GM10266 (cell line): Measurements from ENCODE around the gene THBS1.

Source experiments
- DNase-seq: peaks from one replicate; pipeline ENCODE4 v3.0.0; 2012; ENCODE audit errors: extremely low spot score
- TF ChIP-seq, protein P1 (sequence below): IDR thresholded peaks from 2 replicates; pipeline ENCODE4 v1.5.1; 2012; ENCODE audit warnings: mild to moderate bottlenecking, low read depth; ENCODE audit not compliant: control insufficient read depth, insufficient read depth; ENCODE audit errors: missing control alignments

The THBS1 gene

DNA sequence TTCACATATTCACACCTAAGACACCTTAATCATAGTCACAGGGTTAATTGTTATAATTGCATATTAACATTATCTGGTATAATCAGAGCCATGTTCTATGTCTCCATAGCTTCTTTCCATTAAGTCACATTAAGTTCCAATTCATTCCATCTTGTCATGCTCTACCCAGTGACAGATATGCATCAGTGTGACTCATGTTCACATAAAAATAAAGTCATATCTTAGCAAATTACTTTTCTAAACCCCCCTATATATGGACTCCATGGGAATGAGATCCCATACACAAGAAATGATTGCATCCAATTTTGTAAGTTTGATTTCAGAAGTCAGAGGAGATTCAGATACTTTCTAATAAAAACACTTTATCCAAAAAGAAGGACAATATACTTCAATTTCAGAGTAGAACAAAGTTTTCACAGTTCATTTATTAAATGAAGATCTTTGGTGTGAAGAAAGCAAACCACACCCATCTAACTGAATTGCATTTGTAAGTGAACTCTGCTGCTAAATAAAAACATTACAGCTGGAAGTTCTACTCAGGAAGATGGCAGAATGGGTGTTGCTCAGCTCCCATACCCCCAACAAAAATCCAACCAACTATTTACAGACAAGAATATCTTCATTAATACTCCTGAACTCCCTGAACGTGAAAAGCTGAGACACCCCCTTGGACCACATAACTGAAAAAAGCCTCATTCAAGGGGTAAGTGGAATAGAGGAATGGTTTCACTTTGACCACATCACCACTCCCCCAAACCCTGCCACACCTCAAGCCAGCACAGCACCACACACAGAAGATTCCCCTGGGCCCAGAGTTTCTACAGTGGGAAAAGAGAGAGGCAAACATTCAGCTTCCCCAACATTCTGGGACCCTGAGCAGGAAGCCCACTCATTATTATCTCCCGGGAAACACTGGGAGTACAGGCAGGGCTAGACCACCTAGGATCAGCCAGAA lies 27.6 kb downstream of the THBS1 start:
- DNase-seq, result no peak
- TF ChIP-seq, protein P1, sequence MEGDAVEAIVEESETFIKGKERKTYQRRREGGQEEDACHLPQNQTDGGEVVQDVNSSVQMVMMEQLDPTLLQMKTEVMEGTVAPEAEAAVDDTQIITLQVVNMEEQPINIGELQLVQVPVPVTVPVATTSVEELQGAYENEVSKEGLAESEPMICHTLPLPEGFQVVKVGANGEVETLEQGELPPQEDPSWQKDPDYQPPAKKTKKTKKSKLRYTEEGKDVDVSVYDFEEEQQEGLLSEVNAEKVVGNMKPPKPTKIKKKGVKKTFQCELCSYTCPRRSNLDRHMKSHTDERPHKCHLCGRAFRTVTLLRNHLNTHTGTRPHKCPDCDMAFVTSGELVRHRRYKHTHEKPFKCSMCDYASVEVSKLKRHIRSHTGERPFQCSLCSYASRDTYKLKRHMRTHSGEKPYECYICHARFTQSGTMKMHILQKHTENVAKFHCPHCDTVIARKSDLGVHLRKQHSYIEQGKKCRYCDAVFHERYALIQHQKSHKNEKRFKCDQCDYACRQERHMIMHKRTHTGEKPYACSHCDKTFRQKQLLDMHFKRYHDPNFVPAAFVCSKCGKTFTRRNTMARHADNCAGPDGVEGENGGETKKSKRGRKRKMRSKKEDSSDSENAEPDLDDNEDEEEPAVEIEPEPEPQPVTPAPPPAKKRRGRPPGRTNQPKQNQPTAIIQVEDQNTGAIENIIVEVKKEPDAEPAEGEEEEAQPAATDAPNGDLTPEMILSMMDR, result no peak

DNA sequence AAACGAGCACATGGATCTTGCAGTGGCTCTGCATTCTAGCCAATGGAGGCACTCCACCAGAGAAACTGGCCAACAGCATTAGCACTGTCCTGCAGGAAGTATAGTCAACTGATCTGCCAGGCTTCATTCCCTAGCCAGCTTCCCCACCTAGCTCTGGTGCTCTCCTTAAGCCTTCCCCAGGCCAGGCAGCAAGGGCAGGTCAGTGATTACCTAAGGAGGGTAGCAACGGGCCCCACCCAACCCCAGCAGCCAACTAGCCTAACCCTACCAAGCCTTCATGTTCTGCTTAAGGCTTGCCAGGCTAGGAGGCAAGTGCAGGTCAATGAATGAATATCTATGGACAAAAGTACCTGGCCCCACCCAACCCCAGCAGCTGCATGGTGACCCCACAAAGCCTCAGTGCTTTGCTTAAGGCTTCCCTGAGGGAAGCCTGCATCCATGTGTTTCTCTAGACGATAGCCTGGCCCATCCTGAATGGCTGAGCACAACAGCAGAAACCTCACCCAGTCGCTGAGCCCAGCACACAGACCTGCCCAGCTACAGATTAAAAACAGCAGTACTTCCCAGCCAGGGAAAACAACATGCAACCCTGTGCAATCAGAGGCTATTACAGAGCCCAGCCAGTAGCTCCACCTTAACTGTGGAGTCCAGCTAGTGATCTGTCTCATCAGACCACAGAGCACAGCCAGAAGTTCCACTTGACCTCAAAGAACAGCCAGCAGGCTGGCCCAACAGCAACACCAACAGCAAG lies 28.5 kb downstream of the THBS1 start:
- TF ChIP-seq, protein P1, result no peak

DNA sequence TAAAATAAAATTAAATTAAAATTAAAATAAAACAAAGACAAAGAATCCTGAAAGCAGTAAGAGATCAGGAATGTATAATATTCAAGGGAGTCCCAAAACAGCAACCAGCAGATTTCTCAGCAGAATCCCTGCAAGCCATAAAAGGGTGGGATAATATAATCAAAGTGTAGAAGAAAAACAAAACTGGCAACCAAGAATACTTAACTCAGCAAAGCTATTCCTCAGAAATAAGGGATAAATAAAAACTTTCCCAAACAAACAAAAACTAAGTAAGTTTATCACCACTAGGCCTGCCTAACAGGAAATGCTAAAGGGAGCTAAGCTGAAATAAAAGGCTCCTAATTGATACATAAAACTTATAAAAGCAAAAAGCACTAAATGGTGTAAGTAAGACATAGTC lies 29.8 kb downstream of the THBS1 start:
- no peak for DNase-seq
- TF ChIP-seq, protein P1, result no peak

More for the DNA sequence above, 28.5 kb downstream of the THBS1 start:
- DNase-seq, result no peak

DNA sequence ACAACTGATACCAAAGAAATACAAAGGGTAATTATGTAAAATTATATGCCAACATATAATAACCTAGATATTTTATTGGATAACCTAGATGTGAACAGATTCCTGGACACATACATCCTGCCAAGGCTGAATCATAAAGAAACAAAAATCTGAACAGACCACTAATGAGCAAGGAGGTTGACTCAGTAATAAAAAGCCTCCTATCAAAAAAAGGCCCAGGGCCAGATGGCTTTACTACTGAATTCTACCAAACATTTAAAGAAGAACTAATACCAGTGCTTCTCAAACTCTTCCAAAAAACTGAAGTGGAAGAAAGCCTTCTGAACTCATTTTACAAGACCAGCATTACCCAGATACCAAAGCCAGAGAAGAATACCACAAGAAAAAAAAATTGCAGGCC lies 32.4 kb downstream of the THBS1 start:
- no peak for DNase-seq
- TF ChIP-seq, protein P1, result no peak

DNA sequence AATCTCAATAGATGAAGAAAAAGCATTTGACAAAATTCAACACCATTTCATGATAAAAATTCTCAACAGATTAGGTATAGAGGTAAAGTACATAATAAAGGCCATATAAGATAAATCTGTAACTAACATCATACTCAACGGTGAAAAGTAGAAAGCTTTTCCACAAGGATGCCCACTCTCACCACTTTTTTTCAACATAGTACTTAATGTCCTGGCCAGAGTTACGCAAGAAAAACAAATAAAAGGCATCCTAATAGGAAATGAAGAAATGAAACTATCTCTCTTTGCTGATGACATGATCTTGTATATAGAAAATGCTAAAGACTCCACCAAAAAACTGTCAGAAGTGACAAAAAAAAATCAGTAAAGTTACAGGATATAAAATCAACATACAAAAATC lies 33.0 kb downstream of the THBS1 start:
- no peak for DNase-seq

DNA sequence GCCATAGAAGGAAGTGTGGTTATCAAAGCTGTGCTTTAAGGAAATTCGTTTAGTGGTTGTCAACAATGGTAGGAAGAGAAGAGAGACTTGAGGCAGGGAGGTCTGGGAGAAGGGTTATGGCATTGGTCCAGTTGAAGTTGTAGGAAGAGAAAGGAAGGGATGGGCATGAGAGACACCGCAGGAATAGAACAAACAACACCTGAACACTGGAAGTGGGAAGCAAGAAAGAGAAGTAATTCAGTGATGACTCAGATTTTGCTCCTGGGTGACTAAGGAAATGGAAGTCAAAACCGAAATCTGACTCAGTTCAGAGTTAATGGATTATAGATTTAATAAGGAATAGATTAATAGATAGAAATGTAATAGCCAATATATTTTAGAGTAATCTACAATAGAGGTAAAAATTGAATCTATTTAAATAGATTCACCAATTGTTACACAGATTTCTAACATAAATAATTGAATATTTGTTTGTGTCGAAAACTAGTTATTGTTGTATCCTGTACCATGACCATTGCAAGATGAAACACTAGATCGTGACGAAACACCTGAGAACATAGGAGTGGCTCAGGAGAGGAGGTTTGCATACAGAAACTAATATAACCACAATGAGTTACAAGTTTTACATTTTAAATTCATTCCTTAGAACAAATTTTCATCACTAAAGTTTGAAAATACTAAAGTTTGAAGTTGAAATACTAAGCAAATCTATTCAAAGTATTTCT lies 36.0 kb downstream of the THBS1 start:
- TF ChIP-seq, protein P1, result no peak
- no peak for DNase-seq

More for the DNA sequence above, 33.0 kb downstream of the THBS1 start:
- TF ChIP-seq, protein P1, result no peak
